NCI-H82 treated with DMSO at 0.1 percent for 48 hours (cell line): Measurements from ENCODE around the gene GBX2.
A peak's percentile ranks its signal among the peaks of the same experiment; 100 is the strongest.

ENCODE experiments used
- DNase-seq: peaks from one replicate; lab custom pipeline; 2025; ENCODE audit not compliant: unreplicated experiment; lab: John Stamatoyannopoulos, UW

The GBX2 gene

GRCh38 chr2:236168110-236169080 is at the start of gene GBX2:
TSS of gene GBX2 (minus strand) at chr2:236168386. CDS start at chr2:236167971, 415 bp downstream.
- DNase-seq = peak; percentile 52

- no peak for DNase-seq
Observed at GRCh38 chr2:236217926-236218325, 49.7 kb upstream of the GBX2 start.

GRCh38 chr2:236216711-236217110 is 48.5 kb upstream of the GBX2 start:
- no peak for DNase-seq

- no peak for DNase-seq
Observed at GRCh38 chr2:236215761-236216333, 47.7 kb upstream of the GBX2 start.

- DNase-seq = no peak
Observed at GRCh38 chr2:236215196-236215595, 47.0 kb upstream of the GBX2 start.

- no peak for DNase-seq
Observed at GRCh38 chr2:236214376-236214995, 46.3 kb upstream of the GBX2 start.

GRCh38 chr2:236211296-236211695 is 43.1 kb upstream of the GBX2 start:
- DNase-seq = no peak

GRCh38 chr2:236210536-236210935 is 42.4 kb upstream of the GBX2 start:
- DNase-seq = no peak

GRCh38 chr2:236209996-236210395 is 41.8 kb upstream of the GBX2 start:
- no peak for DNase-seq

GRCh38 chr2:236209535-236209934 is 41.3 kb upstream of the GBX2 start:
- no peak for DNase-seq

GRCh38 chr2:236208019-236208926 is 40.1 kb upstream of the GBX2 start:
- DNase-seq = no peak

- DNase-seq = no peak
Observed at GRCh38 chr2:236207472-236207871, 39.3 kb upstream of the GBX2 start.

- no peak for DNase-seq
Observed at GRCh38 chr2:236205867-236206645, 37.9 kb upstream of the GBX2 start.

- no peak for DNase-seq
Observed at GRCh38 chr2:236204953-236205352, 36.8 kb upstream of the GBX2 start.

- DNase-seq = no peak
Observed at GRCh38 chr2:236200378-236200777, 32.2 kb upstream of the GBX2 start.

GRCh38 chr2:236196366-236196765 is 28.2 kb upstream of the GBX2 start:
- no peak for DNase-seq

- no peak for DNase-seq
Observed at GRCh38 chr2:236195726-236196125, 27.5 kb upstream of the GBX2 start.

- no peak for DNase-seq
Observed at GRCh38 chr2:236194786-236195185, 26.6 kb upstream of the GBX2 start.

- DNase-seq = no peak
Observed at GRCh38 chr2:236193026-236193425, 24.8 kb upstream of the GBX2 start.

- DNase-seq = no peak
Observed at GRCh38 chr2:236190674-236191073, 22.5 kb upstream of the GBX2 start.
